Astrocyte (in vitro differentiated cells and primary cell): ENCODE results near the gene INSM1.

Source experiments
- CTCF ChIP-seq: IDR thresholded peaks from 2 replicates; pipeline ENCODE4 v1.5.1; 2011; ENCODE audit warnings: low read depth, mild to moderate bottlenecking, inconsistent platforms, low read length, moderate library complexity; ENCODE audit not compliant: insufficient read depth
- EZH2 ChIP-seq: IDR thresholded peaks from 2 replicates; pipeline ENCODE4 v1.6.1; 2012; ENCODE audit warnings: mild to moderate bottlenecking, low read length, inconsistent platforms; ENCODE audit not compliant: insufficient read depth

- no peak for TF ChIP-seq CTCF
- no peak for TF ChIP-seq EZH2
Measured at GRCh38 chr20:20375862-20376261, 8.0 kb downstream of the INSM1 start.
